GM18508 (cell line): ENCODE measurements around the gene DHX16.

Experiments used
- ATAC-seq: cut with Tn5 transposase; IDR thresholded peaks from one replicate; pipeline ENCODE4 v1.9.1; 2021; ENCODE audit warnings: moderate number of reproducible peaks; ENCODE audit not compliant: insufficient read depth, unreplicated experiment

DHX16 gene

GRCh38 chr6:30643656-30644055 lies 29.1 kb downstream of the DHX16 start:
- ATAC-seq, result no peak

- ATAC-seq, result no peak
Measured at GRCh38 chr6:30641048-30641447, 31.8 kb downstream of the DHX16 start.

GRCh38 chr6:30640481-30640880 lies 32.3 kb downstream of the DHX16 start:
- no peak for ATAC-seq

GRCh38 chr6:30635834-30636233 lies 37.0 kb downstream of the DHX16 start:
- no peak for ATAC-seq

- no peak for ATAC-seq
Measured at GRCh38 chr6:30626484-30627366, 46.1 kb downstream of the DHX16 start, which contains the start of gene ATAT1. TSS of gene ATAT1 (plus strand) at chr6:30626874.

GRCh38 chr6:30625511-30625910 lies 47.3 kb downstream of the DHX16 start:
- no peak for ATAC-seq

GRCh38 chr6:30619561-30619960 lies 53.2 kb downstream of the DHX16 start:
- ATAC-seq, result no peak

GRCh38 chr6:30618270-30618797 lies 54.5 kb downstream of the DHX16 start:
- no peak for ATAC-seq

GRCh38 chr6:30617565-30618269 lies 55.1 kb downstream of the DHX16 start, which contains the start of gene MRPS18B:
TSS of gene MRPS18B (plus strand) at chr6:30617840. CDS start at chr6:30617866, 26 bp downstream.
- ATAC-seq, result peak; percentile 36

GRCh38 chr6:30616811-30617564 lies 55.8 kb downstream of the DHX16 start, which contains the start of gene PPP1R10:
TSS of gene PPP1R10 (minus strand) at chr6:30617243. CDS start at chr6:30609944, 7,299 bp downstream.
- peak; percentile 55 for ATAC-seq

- no peak for ATAC-seq
Measured at GRCh38 chr6:30615958-30616810, 56.6 kb downstream of the DHX16 start.

- ATAC-seq, result no peak
Measured at GRCh38 chr6:30615219-30615957, 57.4 kb downstream of the DHX16 start.

GRCh38 chr6:30614843-30615218 lies 58.0 kb downstream of the DHX16 start:
- ATAC-seq, result no peak

GRCh38 chr6:30614044-30614842 lies 58.6 kb downstream of the DHX16 start:
- ATAC-seq, result no peak

GRCh38 chr6:30613251-30614043 lies 59.4 kb downstream of the DHX16 start:
- no peak for ATAC-seq

- no peak for ATAC-seq
Measured at GRCh38 chr6:30612687-30613248, 60.0 kb downstream of the DHX16 start.

- no peak for ATAC-seq
Measured at GRCh38 chr6:30612213-30612612, 60.6 kb downstream of the DHX16 start.
